ENCODE data around the gene IRAK3. TPM values are rescaled to one million over a fixed set of nuclear protein-coding genes. Genes with fewer than 3 reads are reported as not detected.

The IRAK3 gene
- total RNA-seq, 2 experiments from 2014 or later, result 0.59 to 0.74 TPM

DNA sequence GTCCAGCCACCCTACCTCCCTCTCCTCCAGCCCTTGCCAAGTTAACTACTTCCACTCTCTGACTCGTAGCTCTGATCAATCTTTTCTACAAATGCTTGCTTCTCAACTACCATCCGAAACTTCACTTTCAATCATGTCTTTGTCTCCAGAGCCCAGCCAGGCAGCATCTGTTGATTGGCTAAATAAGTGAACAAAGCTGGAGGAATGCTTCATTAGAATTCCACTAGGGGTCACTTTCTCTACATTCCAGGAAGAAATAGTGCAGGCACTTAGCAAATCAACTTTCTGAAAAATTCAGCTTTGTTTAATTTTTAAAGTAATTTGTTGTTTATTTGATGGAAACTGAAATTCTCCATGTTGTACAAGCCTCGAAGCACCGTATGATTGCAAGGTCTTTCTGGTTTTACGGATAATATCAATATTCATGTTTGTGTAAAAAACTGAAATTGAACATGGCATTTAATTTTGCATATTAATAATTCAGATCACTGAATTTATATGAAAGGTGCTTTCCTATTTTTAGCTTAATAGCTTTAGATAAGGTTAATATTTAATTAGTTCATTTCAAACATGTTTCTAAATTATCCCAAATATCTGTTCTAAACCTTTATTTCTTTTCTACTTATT lies 80.9 kb downstream of the IRAK3 start:
- H3K4me1 Mint-ChIP-seq (ENCODE audit: low read depth), result peaks cover 6% of the 10 kb centered on the region
- intact Hi-C loops (cut with DNase I, micrococcal nuclease), result loop anchor here (1.0 to 10.0 kb wide), 4 partner anchors 32 to 423 kb away; partner anchors contain the start of gene HELB (in 1 of the 2)
- TF ChIP-seq, protein P1, sequence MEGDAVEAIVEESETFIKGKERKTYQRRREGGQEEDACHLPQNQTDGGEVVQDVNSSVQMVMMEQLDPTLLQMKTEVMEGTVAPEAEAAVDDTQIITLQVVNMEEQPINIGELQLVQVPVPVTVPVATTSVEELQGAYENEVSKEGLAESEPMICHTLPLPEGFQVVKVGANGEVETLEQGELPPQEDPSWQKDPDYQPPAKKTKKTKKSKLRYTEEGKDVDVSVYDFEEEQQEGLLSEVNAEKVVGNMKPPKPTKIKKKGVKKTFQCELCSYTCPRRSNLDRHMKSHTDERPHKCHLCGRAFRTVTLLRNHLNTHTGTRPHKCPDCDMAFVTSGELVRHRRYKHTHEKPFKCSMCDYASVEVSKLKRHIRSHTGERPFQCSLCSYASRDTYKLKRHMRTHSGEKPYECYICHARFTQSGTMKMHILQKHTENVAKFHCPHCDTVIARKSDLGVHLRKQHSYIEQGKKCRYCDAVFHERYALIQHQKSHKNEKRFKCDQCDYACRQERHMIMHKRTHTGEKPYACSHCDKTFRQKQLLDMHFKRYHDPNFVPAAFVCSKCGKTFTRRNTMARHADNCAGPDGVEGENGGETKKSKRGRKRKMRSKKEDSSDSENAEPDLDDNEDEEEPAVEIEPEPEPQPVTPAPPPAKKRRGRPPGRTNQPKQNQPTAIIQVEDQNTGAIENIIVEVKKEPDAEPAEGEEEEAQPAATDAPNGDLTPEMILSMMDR (IDR thresholded peaks at IDR 0.05), result peak; percentile 83
- CTCF ChIA-PET, result interaction anchor here (0.7 to 2.8 kb wide), 20 partner anchors 9 to 163 kb away, joined by 3 to 14 read pairs (median 4); partner anchors contain the start of gene HELB
- H3K36me3 Mint-ChIP-seq (ENCODE audit: low read depth), result no peaks in the 10 kb centered on the region
- Histone ChIP-seq H3K4me1 (ENCODE audit: insufficient read depth, low read length) (peaks cover 20% of the 10 kb centered on the region), H3K9me3 (ENCODE audit: control insufficient read depth in 1 of 2, insufficient read depth in 1 of 2, low read length in 2 of 2) (no peaks in the 10 kb centered on the region), H3K27me3 (ENCODE audit: control insufficient read depth in 1 of 2, insufficient read depth in 2 of 2, low read length in 2 of 2) (no peaks in the 10 kb centered on the region), H3K36me3 (ENCODE audit: insufficient read depth, low read length) (no peaks in the 10 kb centered on the region), H3K27ac (ENCODE audit: low read depth in 1 of 2, low read length in 2 of 2) (no peak overlapping the region), H3K4me3 (ENCODE audit: low read length) (no peak overlapping the region)
- H3K27me3 Mint-ChIP-seq, result no peaks in the 10 kb centered on the region
- DNase-seq, result peak in 5 of 14 experiments; percentile 7 to 72 (median 67)
- H3K4me3 Mint-ChIP-seq, result no peak overlapping the region
- no peak overlapping the region for H3K27ac Mint-ChIP-seq
- POLR2A ChIA-PET, result interaction anchor here (0.6 to 2.4 kb wide), 8 partner anchors 9 to 139 kb away, joined by 3 to 14 read pairs (median 4); partner anchors contain the start of genes HELB and LLPH
- H3K9me3 Mint-ChIP-seq, result no peaks in the 10 kb centered on the region
- ATAC-seq (ENCODE audit: poor library complexity), result peak; percentile 73

DNA sequence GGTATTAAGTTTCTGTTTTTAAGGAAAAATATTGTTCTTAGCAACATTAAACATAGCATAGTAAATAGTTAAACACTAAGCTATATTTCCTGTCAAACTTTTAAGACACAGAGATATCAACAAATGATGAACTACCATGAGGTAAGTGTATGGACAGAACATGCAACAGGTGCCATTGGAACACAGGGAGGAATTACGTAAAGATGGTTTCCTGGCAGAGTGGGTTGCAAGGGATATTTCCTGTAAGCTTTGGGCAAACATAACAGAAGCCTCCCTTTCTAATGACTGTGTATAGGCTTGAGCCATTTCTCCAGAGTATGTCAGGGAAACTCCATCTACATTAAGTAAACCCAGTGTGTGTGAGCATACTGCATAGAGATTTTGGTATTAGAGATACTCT lies 81.6 kb downstream of the IRAK3 start:
- Histone ChIP-seq H3K36me3 (ENCODE audit: insufficient read depth, low read length) (no peaks in the 10 kb centered on the region), H3K27me3 (ENCODE audit: control insufficient read depth in 1 of 2, insufficient read depth in 2 of 2, low read length in 2 of 2) (no peaks in the 10 kb centered on the region), H3K27ac (ENCODE audit: low read depth in 1 of 2, low read length in 2 of 2) (no peak overlapping the region), H3K9me3 (ENCODE audit: control insufficient read depth in 1 of 2, insufficient read depth in 1 of 2, low read length in 2 of 2) (no peaks in the 10 kb centered on the region), H3K4me1 (ENCODE audit: insufficient read depth, low read length) (peaks cover 20% of the 10 kb centered on the region), H3K4me3 (ENCODE audit: low read length) (no peak overlapping the region)
- ChIA-PET POLR2A (interaction anchor here (1.0 to 2.4 kb wide), 3 partner anchors 8 to 102 kb away, joined by 3 to 14 read pairs (median 3); partner anchors contain the start of gene HELB), CTCF (interaction anchor here (1.1 to 2.8 kb wide), 10 partner anchors 8 to 138 kb away, joined by 3 to 14 read pairs (median 4); no protein-coding TSS in a partner anchor)
- Mint-ChIP-seq H3K27ac (no peak overlapping the region), H3K4me1 (ENCODE audit: low read depth) (peaks cover 6% of the 10 kb centered on the region), H3K36me3 (ENCODE audit: low read depth) (no peaks in the 10 kb centered on the region), H3K9me3 (no peaks in the 10 kb centered on the region), H3K27me3 (no peaks in the 10 kb centered on the region), H3K4me3 (no peak overlapping the region)
- no peak for DNase-seq
- intact Hi-C loops (cut with DNase I, micrococcal nuclease), result loop anchor here (1.0 to 10.0 kb wide), 2 partner anchors 74 to 139 kb away; no protein-coding TSS in a partner anchor
- TF ChIP-seq, protein P1 (IDR thresholded peaks at IDR 0.05), result no peak
- no peak for ATAC-seq (ENCODE audit: poor library complexity)

DNA sequence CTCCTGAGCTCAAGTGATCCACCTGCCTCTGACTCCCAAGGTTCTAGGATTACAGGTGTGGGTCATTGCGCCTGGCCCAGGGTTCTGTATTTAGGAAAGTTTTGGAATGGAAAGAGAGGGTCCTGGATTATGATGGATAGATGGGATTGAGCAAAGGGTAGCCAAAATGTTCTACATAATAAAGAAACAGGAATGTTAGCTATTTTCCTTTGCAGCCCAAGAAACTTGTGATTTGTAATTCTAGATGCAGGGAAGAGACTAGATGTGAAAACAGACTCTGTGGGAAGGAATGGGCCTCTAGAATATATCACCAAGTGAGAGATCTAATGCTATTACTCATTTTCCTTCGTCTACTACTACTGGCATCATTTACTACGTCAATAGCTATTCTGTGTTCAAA lies 83.6 kb downstream of the IRAK3 start:
- Histone ChIP-seq H3K27ac (ENCODE audit: low read depth in 1 of 2, low read length in 2 of 2) (no peak overlapping the region), H3K36me3 (ENCODE audit: insufficient read depth, low read length) (no peaks in the 10 kb centered on the region), H3K9me3 (ENCODE audit: control insufficient read depth in 1 of 2, insufficient read depth in 1 of 2, low read length in 2 of 2) (no peaks in the 10 kb centered on the region), H3K27me3 (ENCODE audit: control insufficient read depth in 1 of 2, insufficient read depth in 2 of 2, low read length in 2 of 2) (no peaks in the 10 kb centered on the region), H3K4me1 (ENCODE audit: insufficient read depth, low read length) (peaks cover 22% of the 10 kb centered on the region), H3K4me3 (ENCODE audit: low read length) (no peak overlapping the region)
- TF ChIP-seq, protein P1 (IDR thresholded peaks at IDR 0.05), result no peak
- no peaks in the 10 kb centered on the region for H3K27me3 Mint-ChIP-seq
- intact Hi-C loops (cut with DNase I, micrococcal nuclease), result loop anchor here in 1 of 2 experiments (10.0 kb wide), 1 partner anchor 72 kb away; no protein-coding TSS in a partner anchor
- ATAC-seq (ENCODE audit: poor library complexity), result no peak
- H3K36me3 Mint-ChIP-seq (ENCODE audit: low read depth), result no peaks in the 10 kb centered on the region
- peaks cover 11% of the 10 kb centered on the region for H3K4me1 Mint-ChIP-seq (ENCODE audit: low read depth)
- DNase-seq, result no peak
- no peak overlapping the region for H3K4me3 Mint-ChIP-seq
- ChIA-PET POLR2A (interaction anchor here (0.9 to 3.0 kb wide), 2 partner anchors 15 to 30 kb away, joined by 3 to 12 read pairs; partner anchors contain the start of gene HELB), CTCF (interaction anchor here (0.9 to 1.9 kb wide), 3 partner anchors 24 to 42 kb away, joined by 3 to 5 read pairs (median 4); no protein-coding TSS in a partner anchor)
- no peak overlapping the region for H3K27ac Mint-ChIP-seq
- H3K9me3 Mint-ChIP-seq, result no peaks in the 10 kb centered on the region
